IPS DF 6.9 (cell line): ENCODE results near the gene CPSF7.
"Not testable (repeated sequence)": the region's sequence is repeated elsewhere in the genome, so short reads cannot be mapped to it uniquely, and the experiment has no call there.

Source experiments
- DNase-seq: peaks from one replicate; pipeline ENCODE4 v3.0.0-alpha.2; 2013; ENCODE audit warnings: low read depth, low spot score
- H3K27ac ChIP-seq: one replicate; pipeline ENCODE4 v1.5.1; 2013; ENCODE audit warnings: low read length, control low read depth
- H3K27me3 ChIP-seq: 2 replicates; pipeline ENCODE4 v1.6.1; 2013; ENCODE audit warnings: mild to moderate bottlenecking, low read length; ENCODE audit not compliant: control insufficient read depth, insufficient read depth
- H3K36me3 ChIP-seq: 2 replicates; pipeline ENCODE4 v1.6.1; 2013; ENCODE audit warnings: low read length; ENCODE audit not compliant: control insufficient read depth, insufficient read depth
- H3K4me1 ChIP-seq: 2 replicates; pipeline ENCODE4 v1.6.1; 2013; ENCODE audit warnings: low read length; ENCODE audit not compliant: control insufficient read depth, insufficient read depth
- H3K4me3 ChIP-seq: 2 replicates; pipeline ENCODE4 v1.5.1; 2013; ENCODE audit warnings: mild to moderate bottlenecking, low read length
- H3K9me3 ChIP-seq: 2 replicates; pipeline ENCODE4 v1.6.1; 2013; ENCODE audit warnings: low read length, inconsistent platforms; ENCODE audit not compliant: control insufficient read depth, insufficient read depth
- whole genome bisulfite sequencing: extraction: QIAGEN DNeasy Blood & Tissue Kit; methylation state at CpG from one replicate; pipeline ENCODE4 v1.1.7; 2013; ENCODE audit warnings: mixed read lengths, missing lambda C conversion rate; ENCODE audit not compliant: insufficient read length, insufficient coverage; 5-methylcytosine and 5-hydroxymethylcytosine counted together

The CPSF7 gene

GRCh38 chr11:61467602-61468001 is 37.8 kb upstream of the CPSF7 start:
- not testable (repeated sequence) for H3K36me3 ChIP-seq, H3K4me1 ChIP-seq, DNase-seq, H3K27ac ChIP-seq, H3K27me3 ChIP-seq, H3K9me3 ChIP-seq, H3K4me3 ChIP-seq
- WGBS: no CpG with 5 or more reads among the region's 6 CpGs

- Histone ChIP-seq H3K27me3 (no peaks in the 10 kb centered on the region), H3K36me3 (no peaks in the 10 kb centered on the region), H3K27ac (no peak overlapping the region), H3K4me1 (no peaks in the 10 kb centered on the region), H3K9me3 (no peaks in the 10 kb centered on the region), H3K4me3 (no peak overlapping the region)
- DNase-seq: no peak
- no CpG with 5 or more reads among the region's 5 CpGs for WGBS
Measured at GRCh38 chr11:61460986-61461385, 31.2 kb upstream of the CPSF7 start.

- WGBS: no CpG with 5 or more reads among the region's 3 CpGs
- no peak overlapping the region for H3K4me3 ChIP-seq
- H3K36me3 ChIP-seq: no peaks in the 10 kb centered on the region
- no peaks in the 10 kb centered on the region for H3K9me3 ChIP-seq
- no peaks in the 10 kb centered on the region for H3K4me1 ChIP-seq
- no peak for DNase-seq
- no peaks in the 10 kb centered on the region for H3K27me3 ChIP-seq
- no peak overlapping the region for H3K27ac ChIP-seq
Measured at GRCh38 chr11:61460474-61460881, 30.7 kb upstream of the CPSF7 start.

- DNase-seq: no peak
- WGBS: no CpG with 5 or more reads among the region's 7 CpGs
- Histone ChIP-seq H3K27ac (no peak overlapping the region), H3K4me1 (no peaks in the 10 kb centered on the region), H3K36me3 (no peaks in the 10 kb centered on the region), H3K9me3 (no peaks in the 10 kb centered on the region), H3K4me3 (no peak overlapping the region), H3K27me3 (no peaks in the 10 kb centered on the region)
Measured at GRCh38 chr11:61454520-61454919, 24.7 kb upstream of the CPSF7 start.

- no CpG with 5 or more reads among the region's 3 CpGs for WGBS
- Histone ChIP-seq H3K27ac (no peak overlapping the region), H3K9me3 (no peaks in the 10 kb centered on the region), H3K36me3 (no peaks in the 10 kb centered on the region), H3K4me3 (no peak overlapping the region), H3K27me3 (no peaks in the 10 kb centered on the region), H3K4me1 (no peaks in the 10 kb centered on the region)
- DNase-seq: no peak
Measured at GRCh38 chr11:61453695-61454094, 23.9 kb upstream of the CPSF7 start.

GRCh38 chr11:61452825-61453224 is 23.1 kb upstream of the CPSF7 start:
- H3K9me3 ChIP-seq: no peaks in the 10 kb centered on the region
- H3K4me1 ChIP-seq: no peaks in the 10 kb centered on the region
- no peak overlapping the region for H3K4me3 ChIP-seq
- WGBS: no CpG with 5 or more reads among the region's 2 CpGs
- H3K27me3 ChIP-seq: no peaks in the 10 kb centered on the region
- no peak for DNase-seq
- no peaks in the 10 kb centered on the region for H3K36me3 ChIP-seq
- H3K27ac ChIP-seq: no peak overlapping the region

- no peaks in the 10 kb centered on the region for H3K9me3 ChIP-seq
- WGBS: no CpG with 5 or more reads among the region's 7 CpGs
- no peaks in the 10 kb centered on the region for H3K4me1 ChIP-seq
- no peak overlapping the region for H3K27ac ChIP-seq
- no peak overlapping the region for H3K4me3 ChIP-seq
- DNase-seq: no peak
- H3K27me3 ChIP-seq: no peaks in the 10 kb centered on the region
- H3K36me3 ChIP-seq: peaks cover 7% of the 10 kb centered on the region; the same call in 1 of the 2 replicates
Measured at GRCh38 chr11:61448552-61448927, 18.8 kb upstream of the CPSF7 start.

- DNase-seq: no peak
- H3K27ac ChIP-seq: no peak overlapping the region
Measured at GRCh38 chr11:61447601-61448551, 18.1 kb upstream of the CPSF7 start.

GRCh38 chr11:61446211-61446651 is 16.5 kb upstream of the CPSF7 start:
- Histone ChIP-seq H3K4me1 (no peaks in the 10 kb centered on the region), H3K36me3 (peaks cover 9% of the 10 kb centered on the region; the same call in 1 of the 2 replicates), H3K9me3 (no peaks in the 10 kb centered on the region), H3K27ac (no peak overlapping the region), H3K4me3 (no peak overlapping the region), H3K27me3 (no peaks in the 10 kb centered on the region)
- WGBS: no CpG with 5 or more reads among the region's 7 CpGs
- DNase-seq: peak; percentile 57

More at GRCh38 chr11:61447601-61448551, 18.1 kb upstream of the CPSF7 start:
- Histone ChIP-seq H3K4me3 (no peak overlapping the region), H3K36me3 (peaks cover 7% of the 10 kb centered on the region; the same call in 1 of the 2 replicates), H3K27me3 (no peaks in the 10 kb centered on the region), H3K4me1 (no peaks in the 10 kb centered on the region), H3K9me3 (no peaks in the 10 kb centered on the region)
- WGBS: no CpG with 5 or more reads among the region's 12 CpGs

- H3K9me3 ChIP-seq: no peaks in the 10 kb centered on the region
- no peak overlapping the region for H3K4me3 ChIP-seq
- H3K36me3 ChIP-seq: peaks cover 9% of the 10 kb centered on the region; the same call in 1 of the 2 replicates
- H3K27me3 ChIP-seq: no peaks in the 10 kb centered on the region
- DNase-seq: no peak
- H3K4me1 ChIP-seq: no peaks in the 10 kb centered on the region
- no CpG with 5 or more reads among the region's 4 CpGs for WGBS
- H3K27ac ChIP-seq: no peak overlapping the region
Measured at GRCh38 chr11:61445516-61445915, 15.7 kb upstream of the CPSF7 start.
